ENCODE measurements around the gene CNKSR3. TPM values are rescaled to one million over a fixed set of nuclear protein-coding genes. Genes with fewer than 3 reads are reported as not detected.

CNKSR3 gene
- total RNA-seq, 1 donor from 2014 or later = 0.20 TPM

DNA sequence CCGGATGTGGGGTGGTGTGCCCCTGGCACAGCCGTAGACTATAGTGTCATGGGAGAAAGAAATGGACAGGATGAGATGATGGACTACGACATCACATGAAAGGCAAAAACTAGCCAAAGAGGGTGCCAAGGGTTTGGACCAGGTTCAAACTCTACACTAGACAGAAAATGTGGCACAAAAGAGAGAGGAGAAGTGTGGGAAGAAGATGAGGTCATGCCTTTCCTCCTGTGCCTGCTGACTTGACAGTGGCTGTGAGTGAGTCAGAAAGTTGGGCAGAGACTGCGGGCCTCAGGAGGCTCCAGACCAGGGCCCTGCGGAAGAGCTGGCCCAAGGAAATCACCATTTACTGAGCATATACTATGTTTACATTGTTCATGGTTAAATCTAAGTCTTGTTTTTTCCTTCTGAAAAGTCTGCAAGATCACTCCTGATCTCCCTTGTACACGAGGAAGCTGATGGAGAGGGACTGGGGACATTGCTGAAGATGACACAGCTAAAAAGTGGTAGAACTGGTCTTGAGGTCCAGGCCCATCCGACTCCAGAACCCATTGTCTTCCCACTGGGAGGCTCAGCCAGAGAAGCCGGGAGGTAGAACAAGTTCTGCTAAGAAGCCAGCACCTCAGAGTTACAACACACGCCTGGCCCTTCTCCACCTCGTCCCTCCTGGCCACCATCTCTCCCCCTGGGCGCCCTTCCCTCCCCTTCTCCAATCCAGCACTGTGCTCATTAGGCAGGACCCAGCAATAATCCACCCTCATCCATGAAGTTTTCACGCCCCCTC, 35.6 kb downstream of the CNKSR3 start:
- intact Hi-C loops (cut with micrococcal nuclease) = no loop called here
- Mint-ChIP-seq H3K27me3 (no peaks in the 10 kb centered on the region), H3K27ac (no peak overlapping the region), H3K36me3 (ENCODE audit: low read depth) (no peaks in the 10 kb centered on the region), H3K4me1 (no peaks in the 10 kb centered on the region), H3K4me3 (no peak overlapping the region), H3K9me3 (peaks cover 6% of the 10 kb centered on the region)
- ChIA-PET POLR2A (no interaction called here), CTCF (no interaction called here)
- TF ChIP-seq, protein P1, sequence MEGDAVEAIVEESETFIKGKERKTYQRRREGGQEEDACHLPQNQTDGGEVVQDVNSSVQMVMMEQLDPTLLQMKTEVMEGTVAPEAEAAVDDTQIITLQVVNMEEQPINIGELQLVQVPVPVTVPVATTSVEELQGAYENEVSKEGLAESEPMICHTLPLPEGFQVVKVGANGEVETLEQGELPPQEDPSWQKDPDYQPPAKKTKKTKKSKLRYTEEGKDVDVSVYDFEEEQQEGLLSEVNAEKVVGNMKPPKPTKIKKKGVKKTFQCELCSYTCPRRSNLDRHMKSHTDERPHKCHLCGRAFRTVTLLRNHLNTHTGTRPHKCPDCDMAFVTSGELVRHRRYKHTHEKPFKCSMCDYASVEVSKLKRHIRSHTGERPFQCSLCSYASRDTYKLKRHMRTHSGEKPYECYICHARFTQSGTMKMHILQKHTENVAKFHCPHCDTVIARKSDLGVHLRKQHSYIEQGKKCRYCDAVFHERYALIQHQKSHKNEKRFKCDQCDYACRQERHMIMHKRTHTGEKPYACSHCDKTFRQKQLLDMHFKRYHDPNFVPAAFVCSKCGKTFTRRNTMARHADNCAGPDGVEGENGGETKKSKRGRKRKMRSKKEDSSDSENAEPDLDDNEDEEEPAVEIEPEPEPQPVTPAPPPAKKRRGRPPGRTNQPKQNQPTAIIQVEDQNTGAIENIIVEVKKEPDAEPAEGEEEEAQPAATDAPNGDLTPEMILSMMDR (IDR thresholded peaks at IDR 0.05) = no peak
- ATAC-seq (ENCODE audit: low read depth) (no peak), DNase-seq (no peak)

DNA sequence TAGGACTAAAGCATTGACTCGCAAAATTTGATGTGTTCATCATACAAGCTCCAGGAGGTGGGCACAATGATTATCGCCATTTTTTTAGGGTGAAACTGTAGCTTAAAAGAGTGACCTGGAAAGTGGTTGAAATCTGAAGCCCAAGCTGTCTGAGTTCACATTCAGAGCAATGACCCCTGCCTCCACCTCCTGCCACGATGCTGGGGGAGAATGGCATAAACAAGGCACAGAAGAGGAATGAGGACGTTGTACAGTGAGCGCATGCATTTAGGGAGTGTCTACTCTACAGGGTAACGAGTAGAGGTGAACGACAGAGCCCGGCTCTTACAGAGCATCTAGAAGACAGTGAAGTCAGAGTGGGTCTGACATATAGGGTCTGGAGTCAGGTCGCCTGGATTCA, 37.2 kb downstream of the CNKSR3 start:
- H3K4me1 Mint-ChIP-seq = no peaks in the 10 kb centered on the region
- ChIA-PET POLR2A (no interaction called here), CTCF (no interaction called here)
- TF ChIP-seq, protein P1 (IDR thresholded peaks at IDR 0.05) = no peak
- no peak overlapping the region for H3K27ac Mint-ChIP-seq
- no peaks in the 10 kb centered on the region for H3K36me3 Mint-ChIP-seq (ENCODE audit: low read depth)
- no peak for ATAC-seq (ENCODE audit: low read depth)
- H3K27me3 Mint-ChIP-seq = no peaks in the 10 kb centered on the region
- intact Hi-C loops (cut with micrococcal nuclease) = no loop called here
- no peak overlapping the region for H3K4me3 Mint-ChIP-seq
- no peak for DNase-seq
- peaks cover 6% of the 10 kb centered on the region for H3K9me3 Mint-ChIP-seq

DNA sequence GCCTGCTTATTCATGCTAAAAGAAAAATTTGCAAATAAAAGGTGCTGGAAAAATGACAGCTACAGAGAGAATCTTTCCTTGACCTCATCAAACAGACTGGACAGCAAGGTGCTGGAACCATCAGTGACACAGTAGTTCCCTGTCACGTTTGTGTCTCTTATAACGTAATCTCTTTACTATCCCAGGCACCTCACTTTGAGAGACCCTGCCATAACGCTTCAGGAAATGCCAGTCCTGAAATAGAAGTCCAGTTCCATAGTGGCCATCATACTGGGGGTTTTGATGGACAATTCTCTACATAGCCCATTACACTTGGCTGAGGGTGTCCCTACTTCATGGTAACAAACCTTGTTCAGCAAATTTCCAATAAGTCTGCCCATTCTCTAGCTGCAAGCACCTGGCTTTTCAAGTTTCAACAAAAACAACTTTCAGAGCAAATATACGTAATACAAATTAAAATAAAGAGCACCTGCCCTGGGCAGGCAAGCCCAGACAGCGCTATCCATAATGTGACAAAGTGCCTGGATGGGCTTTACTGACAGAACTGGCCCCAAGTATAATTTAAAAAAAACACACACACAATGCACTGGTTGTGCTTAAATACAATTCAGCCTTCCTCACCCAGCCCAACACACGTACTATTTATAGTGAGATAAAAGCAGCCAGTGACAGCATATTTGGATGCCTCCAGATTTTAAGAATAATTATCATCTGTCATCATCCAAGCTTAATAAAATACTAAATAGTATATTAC, 38.7 kb downstream of the CNKSR3 start:
- TF ChIP-seq, protein P1 (IDR thresholded peaks at IDR 0.05) = no peak
- ChIA-PET POLR2A (no interaction called here), CTCF (no interaction called here)
- Mint-ChIP-seq H3K4me1 (no peaks in the 10 kb centered on the region), H3K4me3 (no peak overlapping the region), H3K36me3 (ENCODE audit: low read depth) (no peaks in the 10 kb centered on the region), H3K27me3 (no peaks in the 10 kb centered on the region), H3K27ac (no peak overlapping the region), H3K9me3 (peaks cover 6% of the 10 kb centered on the region)
- intact Hi-C loops (cut with micrococcal nuclease) = no loop called here
- ATAC-seq (ENCODE audit: low read depth) (no peak), DNase-seq (no peak)

DNA sequence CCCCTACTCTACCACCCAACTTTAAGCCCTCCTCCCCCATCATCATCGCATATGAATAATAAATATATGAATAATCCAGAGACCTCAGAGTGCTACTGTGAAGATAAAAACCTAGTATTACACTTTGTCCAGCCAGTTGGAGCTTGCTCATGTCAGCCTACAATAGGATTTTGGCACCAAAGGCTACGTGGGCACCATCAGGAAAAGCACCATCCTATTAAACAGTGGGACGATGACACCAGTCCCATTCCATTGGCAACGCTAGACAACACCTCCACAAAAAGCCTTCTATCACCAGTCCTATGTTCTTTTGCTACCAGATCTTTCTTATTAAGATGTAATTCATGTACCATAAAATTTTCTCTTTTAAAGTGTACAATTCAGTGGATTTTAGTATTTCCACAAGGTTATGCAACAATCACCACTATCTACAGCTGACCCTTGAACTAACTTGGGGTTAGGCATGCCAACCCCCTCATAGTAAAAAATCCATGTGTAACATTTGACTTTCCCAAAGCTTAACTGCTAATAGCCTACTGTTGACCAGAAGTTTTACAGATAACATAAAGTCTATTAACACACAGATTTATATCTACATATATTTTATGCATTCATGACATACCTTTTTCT, 41.1 kb downstream of the CNKSR3 start:
- ChIA-PET CTCF (no interaction called here), POLR2A (no interaction called here)
- ATAC-seq (ENCODE audit: low read depth) (no peak), DNase-seq (no peak)
- Mint-ChIP-seq H3K36me3 (ENCODE audit: low read depth) (no peaks in the 10 kb centered on the region), H3K9me3 (peaks cover 6% of the 10 kb centered on the region), H3K4me1 (no peaks in the 10 kb centered on the region), H3K27me3 (no peaks in the 10 kb centered on the region), H3K4me3 (no peak overlapping the region), H3K27ac (no peak overlapping the region)
- TF ChIP-seq, protein P1 (IDR thresholded peaks at IDR 0.05) = no peak
- intact Hi-C loops (cut with micrococcal nuclease) = no loop called here

DNA sequence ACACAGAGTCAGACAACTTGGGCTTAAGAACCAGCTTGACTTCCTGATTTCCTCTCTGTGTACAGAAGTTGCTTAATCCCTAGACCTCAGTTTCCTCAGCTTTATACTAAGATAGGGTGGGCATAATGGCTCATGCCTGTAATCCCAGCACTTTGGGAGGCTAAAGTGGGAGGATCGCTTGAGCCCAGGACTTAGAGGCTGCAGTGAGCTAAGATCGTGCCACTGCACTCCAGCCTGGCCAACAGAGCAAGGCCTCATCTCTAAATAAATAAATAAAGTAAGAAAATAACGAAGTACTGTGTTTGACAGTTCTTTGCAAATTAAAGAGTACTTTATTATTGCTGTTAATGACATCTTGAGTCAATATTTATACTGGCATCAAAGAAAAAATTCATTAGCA, 41.7 kb downstream of the CNKSR3 start:
- H3K27me3 Mint-ChIP-seq = no peaks in the 10 kb centered on the region
- no peak for DNase-seq
- intact Hi-C loops (cut with micrococcal nuclease) = no loop called here
- TF ChIP-seq, protein P1 (IDR thresholded peaks at IDR 0.05) = no peak
- no peaks in the 10 kb centered on the region for H3K36me3 Mint-ChIP-seq (ENCODE audit: low read depth)
- ChIA-PET CTCF (no interaction called here), POLR2A (no interaction called here)
- no peak overlapping the region for H3K27ac Mint-ChIP-seq
- no peaks in the 10 kb centered on the region for H3K4me1 Mint-ChIP-seq
- ATAC-seq (ENCODE audit: low read depth) = no peak
- H3K4me3 Mint-ChIP-seq = no peak overlapping the region
- peaks cover 6% of the 10 kb centered on the region for H3K9me3 Mint-ChIP-seq
